ENCODE data around the gene GEMIN5. TPM values are rescaled to one million over a fixed set of nuclear protein-coding genes. Genes with fewer than 3 reads are reported as not detected.
"Not testable (repeated sequence)": the region's sequence is repeated elsewhere in the genome, so short reads cannot be mapped to it uniquely, and the experiment has no call there.

The GEMIN5 gene
- total RNA-seq, result 10 to 100 TPM; 15.9 to 17.8 TPM

GRCh38 chr5:154937718-154938466 is at the start of gene GEMIN5:
Gene GEMIN5, minus strand, starts transcription at chr5:154938211. Its CDS starts 78 bp downstream, at chr5:154938133.
- H3K36me3 Mint-ChIP-seq (ENCODE audit: low read depth), result peaks cover 22% of the 10 kb centered on the region
- peak within 1 kb of the TSS; percentile 82 for H3K27ac Mint-ChIP-seq

GRCh38 chr5:154986151-154986550 is 48.1 kb upstream of the GEMIN5 start:
- CTCF ChIA-PET, result no interaction called here
- Mint-ChIP-seq H3K36me3 (ENCODE audit: low read depth) (no peaks in the 10 kb centered on the region), H3K27me3 (ENCODE audit: low read depth) (peaks cover 8% of the 10 kb centered on the region), H3K4me1 (ENCODE audit: low read depth) (no peaks in the 10 kb centered on the region), H3K9me3 (ENCODE audit: insufficient read depth) (no peaks in the 10 kb centered on the region), H3K27ac (no peak overlapping the region), H3K4me3 (no peak overlapping the region)
- ATAC-seq, result no peak
- POLR2A ChIA-PET, result no interaction called here
- DNase-seq, result no peak

More at GRCh38 chr5:154937718-154938466, at the start of gene GEMIN5:
- Mint-ChIP-seq H3K4me3 (peak within 1 kb of the TSS; percentile 89), H3K27me3 (ENCODE audit: low read depth) (no peaks in the 10 kb centered on the region), H3K9me3 (ENCODE audit: insufficient read depth) (no peaks in the 10 kb centered on the region), H3K4me1 (ENCODE audit: low read depth) (peaks cover 51% of the 10 kb centered on the region)
- CTCF ChIA-PET, result interaction anchor here (0.9 to 1.3 kb wide), 2 partner anchors 8 to 10 kb away, joined by 3 to 5 read pairs; no protein-coding TSS in a partner anchor
- POLR2A ChIA-PET, result interaction anchor here (0.5 to 1.9 kb wide), 4 partner anchors 9 to 81 kb away, joined by 3 to 7 read pairs (median 3); partner anchors contain the start of gene CNOT8
- ATAC-seq (peak; percentile 92), DNase-seq (peak; percentile 87)

- no peak for ATAC-seq
- Mint-ChIP-seq H3K27ac (no peak overlapping the region), H3K9me3 (ENCODE audit: insufficient read depth) (no peaks in the 10 kb centered on the region), H3K36me3 (ENCODE audit: low read depth) (no peaks in the 10 kb centered on the region), H3K4me3 (no peak overlapping the region), H3K27me3 (ENCODE audit: low read depth) (peaks cover 8% of the 10 kb centered on the region), H3K4me1 (ENCODE audit: low read depth) (no peaks in the 10 kb centered on the region)
- POLR2A ChIA-PET, result no interaction called here
- CTCF ChIA-PET, result interaction anchor here (1.8 kb wide), 1 partner anchor 12 kb away, joined by 9 read pairs; no protein-coding TSS in a partner anchor
- no peak for DNase-seq
Observed at GRCh38 chr5:154984946-154985516, 47.0 kb upstream of the GEMIN5 start.

- H3K4me1 Mint-ChIP-seq (ENCODE audit: low read depth); DNase-seq; H3K36me3 Mint-ChIP-seq (ENCODE audit: low read depth); H3K27me3 Mint-ChIP-seq (ENCODE audit: low read depth); CTCF ChIA-PET; H3K9me3 Mint-ChIP-seq (ENCODE audit: insufficient read depth); POLR2A ChIA-PET; H3K27ac Mint-ChIP-seq; H3K4me3 Mint-ChIP-seq; ATAC-seq: not testable (repeated sequence)
Observed at GRCh38 chr5:154978294-154978693, 40.3 kb upstream of the GEMIN5 start.

GRCh38 chr5:154977409-154977808 is 39.4 kb upstream of the GEMIN5 start:
- Mint-ChIP-seq H3K4me3 (no peak overlapping the region), H3K27ac (no peak overlapping the region), H3K4me1 (ENCODE audit: low read depth) (no peaks in the 10 kb centered on the region), H3K36me3 (ENCODE audit: low read depth) (peaks cover 3% of the 10 kb centered on the region), H3K9me3 (ENCODE audit: insufficient read depth) (no peaks in the 10 kb centered on the region), H3K27me3 (ENCODE audit: low read depth) (no peaks in the 10 kb centered on the region)
- ChIA-PET CTCF (no interaction called here), POLR2A (no interaction called here)
- ATAC-seq (no peak), DNase-seq (no peak)

GRCh38 chr5:154976082-154976481 is 38.1 kb upstream of the GEMIN5 start:
- H3K9me3 Mint-ChIP-seq (ENCODE audit: insufficient read depth); POLR2A ChIA-PET; H3K4me1 Mint-ChIP-seq (ENCODE audit: low read depth); H3K27ac Mint-ChIP-seq; H3K4me3 Mint-ChIP-seq; H3K27me3 Mint-ChIP-seq (ENCODE audit: low read depth); DNase-seq; CTCF ChIA-PET; H3K36me3 Mint-ChIP-seq (ENCODE audit: low read depth); ATAC-seq: not testable (repeated sequence)

- POLR2A ChIA-PET, result interaction anchor here (0.8 kb wide), 1 partner anchor 264 kb away, joined by 3 read pairs; no protein-coding TSS in a partner anchor
- H3K4me3 Mint-ChIP-seq, result no peak overlapping the region
- no peaks in the 10 kb centered on the region for H3K27me3 Mint-ChIP-seq (ENCODE audit: low read depth)
- no peak overlapping the region for H3K27ac Mint-ChIP-seq
- H3K9me3 Mint-ChIP-seq (ENCODE audit: insufficient read depth), result no peaks in the 10 kb centered on the region
- H3K36me3 Mint-ChIP-seq (ENCODE audit: low read depth), result peaks cover 6% of the 10 kb centered on the region
- DNase-seq (no peak), ATAC-seq (no peak)
- no peaks in the 10 kb centered on the region for H3K4me1 Mint-ChIP-seq (ENCODE audit: low read depth)
- CTCF ChIA-PET, result interaction anchor here (0.7 to 2.4 kb wide), 10 partner anchors 8 to 72 kb away, joined by 3 to 9 read pairs (median 3); no protein-coding TSS in a partner anchor
Observed at GRCh38 chr5:154972476-154973080, 34.6 kb upstream of the GEMIN5 start.

GRCh38 chr5:154971501-154971900 is 33.5 kb upstream of the GEMIN5 start:
- Mint-ChIP-seq H3K27me3 (ENCODE audit: low read depth) (no peaks in the 10 kb centered on the region), H3K9me3 (ENCODE audit: insufficient read depth) (no peaks in the 10 kb centered on the region), H3K27ac (no peak overlapping the region), H3K4me3 (no peak overlapping the region), H3K36me3 (ENCODE audit: low read depth) (peaks cover 10% of the 10 kb centered on the region), H3K4me1 (ENCODE audit: low read depth) (peaks cover 1% of the 10 kb centered on the region)
- CTCF ChIA-PET, result interaction anchor here (1.8 kb wide), 1 partner anchor 10 kb away, joined by 9 read pairs; no protein-coding TSS in a partner anchor
- no peak for ATAC-seq
- DNase-seq, result no peak
- POLR2A ChIA-PET, result no interaction called here

- CTCF ChIA-PET, result interaction anchor here (1.0 kb wide), 1 partner anchor 320 kb away, joined by 3 read pairs; no protein-coding TSS in a partner anchor
- ATAC-seq (no peak), DNase-seq (no peak)
- H3K4me1 Mint-ChIP-seq (ENCODE audit: low read depth), result peaks cover 8% of the 10 kb centered on the region
- H3K4me3 Mint-ChIP-seq, result no peak overlapping the region
- no peaks in the 10 kb centered on the region for H3K9me3 Mint-ChIP-seq (ENCODE audit: insufficient read depth)
- peaks cover 15% of the 10 kb centered on the region for H3K36me3 Mint-ChIP-seq (ENCODE audit: low read depth)
- no peaks in the 10 kb centered on the region for H3K27me3 Mint-ChIP-seq (ENCODE audit: low read depth)
- POLR2A ChIA-PET, result no interaction called here
- H3K27ac Mint-ChIP-seq, result no peak overlapping the region
Observed at GRCh38 chr5:154970759-154971158, 32.7 kb upstream of the GEMIN5 start.

GRCh38 chr5:154968953-154969352 is 30.9 kb upstream of the GEMIN5 start:
- H3K4me1 Mint-ChIP-seq (ENCODE audit: low read depth), result peaks cover 8% of the 10 kb centered on the region
- H3K36me3 Mint-ChIP-seq (ENCODE audit: low read depth), result peaks cover 17% of the 10 kb centered on the region
- H3K4me3 Mint-ChIP-seq, result no peak overlapping the region
- H3K27me3 Mint-ChIP-seq (ENCODE audit: low read depth), result no peaks in the 10 kb centered on the region
- DNase-seq, result no peak
- H3K27ac Mint-ChIP-seq, result no peak overlapping the region
- ChIA-PET CTCF (interaction anchor here (1.4 kb wide), 1 partner anchor 7 kb away, joined by 3 read pairs; no protein-coding TSS in a partner anchor), POLR2A (no interaction called here)
- no peaks in the 10 kb centered on the region for H3K9me3 Mint-ChIP-seq (ENCODE audit: insufficient read depth)
- no peak for ATAC-seq

GRCh38 chr5:154967421-154968024 is 29.5 kb upstream of the GEMIN5 start:
- H3K36me3 Mint-ChIP-seq (ENCODE audit: low read depth), result peaks cover 22% of the 10 kb centered on the region
- H3K4me1 Mint-ChIP-seq (ENCODE audit: low read depth), result peaks cover 8% of the 10 kb centered on the region
- ChIA-PET POLR2A (no interaction called here), CTCF (interaction anchor here (1.0 kb wide), 1 partner anchor 16 kb away, joined by 3 read pairs; no protein-coding TSS in a partner anchor)
- H3K9me3 Mint-ChIP-seq (ENCODE audit: insufficient read depth), result no peaks in the 10 kb centered on the region
- no peak overlapping the region for H3K4me3 Mint-ChIP-seq
- no peak for ATAC-seq
- H3K27me3 Mint-ChIP-seq (ENCODE audit: low read depth), result no peaks in the 10 kb centered on the region
- no peak for DNase-seq
- no peak overlapping the region for H3K27ac Mint-ChIP-seq

Data from activated CD8-positive, alpha-beta T cell treated with anti-CD3 and anti-CD28 coated beads, Interleukin-2, amount 10 ng/mL, durations not matched to agents 7 days and 5 days (primary cell).